Caco-2 (cell line): Measurements from ENCODE around the gene SLC9A1. TPM values are rescaled to one million over a fixed set of nuclear protein-coding genes. Genes with fewer than 3 reads are reported as not detected.

Experiments
- BruUV-seq: library from RNA; stranded (reverse); fragments of 400-500 nt; replicated peaks from 2 replicates; lab custom pipeline; 2021; lab: Mats Ljungman, UMichigan
- CTCF ChIA-PET: fragments of 300-600 bp; sonication (Branson Sonifier 250); formaldehyde crosslinking; loops from one replicate; lab custom pipeline; 2022; ENCODE audit warnings: antibody characterized with exemption; lab: Charles Lee
- POLR2A ChIA-PET: fragments of 300-600 bp; sonication (Branson Sonifier 250); formaldehyde crosslinking; loops from one replicate; lab custom pipeline; 2022; ENCODE audit warnings: antibody characterized with exemption; lab: Charles Lee
- DNase-seq, 2 experiments: peaks; one replicate each; pipeline versions ENCODE4 v3.0.0 to v3.0.0-alpha.2; 2020 to 2022
- H3K27me3 ChIP-seq: replicated peaks from 2 replicates; pipeline ENCODE4 v1.6.0; 2011; ENCODE audit warnings: low read length; ENCODE audit not compliant: control insufficient read depth, insufficient read depth
- H3K36me3 ChIP-seq: 2 replicates; pipeline ENCODE4 v1.5.1; 2011; ENCODE audit warnings: low read length; ENCODE audit not compliant: control insufficient read depth, insufficient read depth
- H3K4me1 ChIP-seq: fragments of 250-450 bp; sonication (Bioruptor Pico); 2 replicates; pipeline ENCODE4 v1.5.1; 2020; ENCODE audit warnings: mild to moderate bottlenecking
- H3K4me3 ChIP-seq: 2 replicates; pipeline ENCODE4 v1.5.1; 2011; ENCODE audit warnings: low read depth, mild to moderate bottlenecking, control low read depth, low read length
- H3K9me3 ChIP-seq: fragments of 250-450 bp; sonication (Bioruptor Pico); 2 replicates; pipeline ENCODE4 v1.5.1; 2020; ENCODE audit warnings: mild to moderate bottlenecking, moderate library complexity
- H3K27ac Mint-ChIP-seq: one replicate; pipeline ENCODE4 v1.8.0; 2022; ENCODE audit warnings: mixed read lengths; ENCODE audit not compliant: unreplicated experiment
- H3K27me3 Mint-ChIP-seq: one replicate; pipeline ENCODE4 v1.8.0; 2022; ENCODE audit warnings: mixed read lengths; ENCODE audit not compliant: insufficient read depth, unreplicated experiment
- H3K36me3 Mint-ChIP-seq: one replicate; pipeline ENCODE4 v1.8.0; 2022; ENCODE audit warnings: mild to moderate bottlenecking, mixed read lengths; ENCODE audit not compliant: insufficient read depth, unreplicated experiment
- H3K4me1 Mint-ChIP-seq: one replicate; pipeline ENCODE4 v1.8.0; 2022; ENCODE audit warnings: low read depth, mixed read lengths; ENCODE audit not compliant: unreplicated experiment
- H3K4me3 Mint-ChIP-seq: one replicate; pipeline ENCODE4 v1.8.0; 2022; ENCODE audit warnings: mild to moderate bottlenecking, moderate library complexity, mixed read lengths; ENCODE audit not compliant: unreplicated experiment
- H3K9me3 Mint-ChIP-seq: one replicate; pipeline ENCODE4 v1.8.0; 2022; ENCODE audit warnings: mixed read lengths; ENCODE audit not compliant: unreplicated experiment
- intact Hi-C: fragments of 100-400 bp; cut with micrococcal nuclease; formaldehyde crosslinking; loops from one replicate; pipeline ENCODE4 v1.10.0; 2022; ENCODE audit not compliant: unreplicated experiment
- total RNA-seq: library from RNA; stranded (reverse); gene quantifications from 2 replicates; pipeline ENCODE4 v1.2.3, GENCODE V29; 2022
- TF ChIP-seq, protein P1 (sequence below), 2 experiments: fragments of 200-600 bp in 1 of 2; IDR thresholded peaks; 1 replicate in 1 of 2; 2 replicates in 1 of 2; pipeline versions ENCODE4 v1.5.1 to v1.8.0; 2011 to 2022; ENCODE audit warnings: antibody characterized with exemption in 1 of 2, control low read depth in 1 of 2, inconsistent platforms in 1 of 2, low read depth in 1 of 2, low read length in 1 of 2, mild to moderate bottlenecking in 1 of 2, moderate library complexity in 1 of 2; ENCODE audit not compliant: insufficient read depth in 1 of 2, severe bottlenecking in 1 of 2, unreplicated experiment in 1 of 2

The SLC9A1 gene
- total RNA-seq, 1 experiment from 2014 or later, result 28.9 TPM

DNA sequence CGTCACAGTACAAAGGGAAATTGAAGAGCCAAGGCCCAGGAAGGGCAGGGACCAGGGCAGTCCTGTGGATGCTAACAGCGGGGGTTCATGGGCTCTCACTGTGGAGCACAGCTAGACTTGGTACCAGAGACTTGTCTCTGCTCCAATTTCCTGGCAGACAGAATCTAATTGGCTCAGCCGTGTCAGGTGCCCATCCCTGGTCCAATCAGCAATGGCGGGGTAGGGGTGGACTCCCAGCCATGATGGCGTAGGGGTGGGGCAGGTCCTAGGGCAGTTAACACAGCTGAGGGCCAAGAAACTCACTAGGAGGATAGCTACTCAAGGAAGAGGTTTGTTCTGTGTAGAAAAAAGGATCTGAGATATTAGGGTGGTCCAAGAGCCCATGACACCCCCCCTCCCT is 102.4 kb downstream of the SLC9A1 start:
- POLR2A ChIA-PET, result no interaction called here
- Mint-ChIP-seq H3K4me3 (no peak overlapping the region), H3K9me3 (no peaks in the 10 kb centered on the region), H3K27ac (no peak overlapping the region), H3K27me3 (no peaks in the 10 kb centered on the region), H3K4me1 (no peaks in the 10 kb centered on the region), H3K36me3 (no peaks in the 10 kb centered on the region)
- CTCF ChIA-PET, result no interaction called here
- Histone ChIP-seq H3K4me3 (no peak overlapping the region), H3K27me3 (no peaks in the 10 kb centered on the region), H3K36me3 (no peaks in the 10 kb centered on the region), H3K4me1 (no peaks in the 10 kb centered on the region), H3K9me3 (no peaks in the 10 kb centered on the region)
- intact Hi-C loops, result no loop called here
- BruUV-seq, result no TSS peak
- TF ChIP-seq, protein P1, sequence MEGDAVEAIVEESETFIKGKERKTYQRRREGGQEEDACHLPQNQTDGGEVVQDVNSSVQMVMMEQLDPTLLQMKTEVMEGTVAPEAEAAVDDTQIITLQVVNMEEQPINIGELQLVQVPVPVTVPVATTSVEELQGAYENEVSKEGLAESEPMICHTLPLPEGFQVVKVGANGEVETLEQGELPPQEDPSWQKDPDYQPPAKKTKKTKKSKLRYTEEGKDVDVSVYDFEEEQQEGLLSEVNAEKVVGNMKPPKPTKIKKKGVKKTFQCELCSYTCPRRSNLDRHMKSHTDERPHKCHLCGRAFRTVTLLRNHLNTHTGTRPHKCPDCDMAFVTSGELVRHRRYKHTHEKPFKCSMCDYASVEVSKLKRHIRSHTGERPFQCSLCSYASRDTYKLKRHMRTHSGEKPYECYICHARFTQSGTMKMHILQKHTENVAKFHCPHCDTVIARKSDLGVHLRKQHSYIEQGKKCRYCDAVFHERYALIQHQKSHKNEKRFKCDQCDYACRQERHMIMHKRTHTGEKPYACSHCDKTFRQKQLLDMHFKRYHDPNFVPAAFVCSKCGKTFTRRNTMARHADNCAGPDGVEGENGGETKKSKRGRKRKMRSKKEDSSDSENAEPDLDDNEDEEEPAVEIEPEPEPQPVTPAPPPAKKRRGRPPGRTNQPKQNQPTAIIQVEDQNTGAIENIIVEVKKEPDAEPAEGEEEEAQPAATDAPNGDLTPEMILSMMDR (IDR thresholded peaks at IDR 0.05; ENCODE audit: insufficient read depth in 1 of 2, low read depth in 1 of 2, low read length in 1 of 2, severe bottlenecking in 1 of 2, unreplicated experiment in 1 of 2), result no peak
- DNase-seq, result no peak

DNA sequence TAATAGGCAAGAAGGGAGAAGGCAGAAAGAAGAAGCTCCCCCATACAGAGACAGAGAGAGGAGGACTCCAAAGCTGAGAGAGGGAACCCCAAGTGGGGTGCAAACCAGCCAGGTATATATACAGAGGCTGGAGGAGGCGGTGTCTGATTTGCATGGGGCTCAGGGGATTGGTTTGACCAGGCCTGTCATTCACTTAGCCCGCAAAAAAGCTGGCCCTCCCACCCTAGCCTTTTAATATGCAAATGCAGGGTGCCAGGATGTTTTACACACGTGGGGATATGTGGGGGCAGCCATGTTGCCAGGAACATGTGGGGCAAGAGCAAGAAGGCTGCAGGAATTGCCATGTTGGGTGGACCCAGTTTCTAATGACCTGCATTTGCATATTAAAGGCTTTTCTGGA is 105.3 kb downstream of the SLC9A1 start:
- Mint-ChIP-seq H3K4me1 (peaks cover 7% of the 10 kb centered on the region), H3K4me3 (no peak overlapping the region), H3K27ac (no peak overlapping the region), H3K27me3 (no peaks in the 10 kb centered on the region), H3K9me3 (no peaks in the 10 kb centered on the region), H3K36me3 (no peaks in the 10 kb centered on the region)
- no peak for DNase-seq
- H3K4me1 ChIP-seq, result no peaks in the 10 kb centered on the region
- H3K9me3 ChIP-seq, result no peaks in the 10 kb centered on the region
- POLR2A ChIA-PET, result no interaction called here
- TF ChIP-seq, protein P1 (IDR thresholded peaks at IDR 0.05; ENCODE audit: insufficient read depth in 1 of 2, low read depth in 1 of 2, low read length in 1 of 2, severe bottlenecking in 1 of 2, unreplicated experiment in 1 of 2), result no peak
- no peak overlapping the region for H3K4me3 ChIP-seq
- no peaks in the 10 kb centered on the region for H3K36me3 ChIP-seq
- intact Hi-C loops, result no loop called here
- no peaks in the 10 kb centered on the region for H3K27me3 ChIP-seq
- no TSS peak for BruUV-seq
- CTCF ChIA-PET, result no interaction called here

DNA sequence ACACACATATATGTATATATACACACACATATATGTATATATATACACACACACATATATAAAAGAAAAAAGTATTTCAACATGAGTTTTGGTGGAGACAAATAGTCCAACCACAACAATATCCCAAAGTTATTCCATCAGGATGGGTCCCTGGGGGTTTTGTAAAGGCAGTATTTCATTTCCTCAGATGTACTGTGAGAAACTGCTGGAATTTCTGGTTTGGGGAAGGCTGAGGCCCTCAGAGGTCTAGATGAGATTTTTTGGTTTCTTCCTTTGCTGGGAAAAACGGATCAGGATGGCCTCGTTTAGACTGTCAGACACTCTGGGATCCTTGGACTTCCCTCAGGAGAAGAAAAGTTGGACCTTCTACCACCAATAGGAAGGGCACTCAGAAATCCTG is 105.8 kb downstream of the SLC9A1 start:
- no peak for DNase-seq
- H3K27me3 ChIP-seq, result no peaks in the 10 kb centered on the region
- BruUV-seq, result no TSS peak
- TF ChIP-seq, protein P1 (IDR thresholded peaks at IDR 0.05; ENCODE audit: insufficient read depth in 1 of 2, low read depth in 1 of 2, low read length in 1 of 2, severe bottlenecking in 1 of 2, unreplicated experiment in 1 of 2), result no peak
- H3K9me3 ChIP-seq, result no peaks in the 10 kb centered on the region
- no peaks in the 10 kb centered on the region for H3K27me3 Mint-ChIP-seq
- H3K4me3 ChIP-seq, result no peak overlapping the region
- intact Hi-C loops, result no loop called here
- H3K27ac Mint-ChIP-seq, result no peak overlapping the region
- ChIA-PET CTCF (no interaction called here), POLR2A (no interaction called here)
- H3K4me1 ChIP-seq, result no peaks in the 10 kb centered on the region
- H3K4me3 Mint-ChIP-seq, result no peak overlapping the region
- H3K4me1 Mint-ChIP-seq, result peaks cover 7% of the 10 kb centered on the region
- no peaks in the 10 kb centered on the region for H3K36me3 Mint-ChIP-seq
- H3K36me3 ChIP-seq, result no peaks in the 10 kb centered on the region
- no peaks in the 10 kb centered on the region for H3K9me3 Mint-ChIP-seq

Other genes starting within 250 kb of the SLC9A1 start
- gene NR0B2, start 241.2 kb downstream of the SLC9A1 start, total RNA-seq, result 0.34 TPM in 1 of 2 replicates, not detected in the other
- gene NUDC, start 233.4 kb downstream of the SLC9A1 start, total RNA-seq, result 81.3 and 87.2 TPM in 2 replicates
- 13.5 and 14.1 TPM in 2 replicates for gene KDF1, start 194.7 kb downstream of the SLC9A1 start, total RNA-seq
- 23.3 and 23.6 TPM in 2 replicates for gene TRNP1, start 161.4 kb downstream of the SLC9A1 start, total RNA-seq
- 19.4 and 21.1 TPM in 2 replicates for gene TENT5B, start 142.3 kb downstream of the SLC9A1 start, total RNA-seq
- 15.1 and 17.2 TPM in 2 replicates for gene WDTC1, start 79.5 kb upstream of the SLC9A1 start, total RNA-seq
- 26.7 and 32.3 TPM in 2 replicates for gene TMEM222, start 167.0 kb upstream of the SLC9A1 start, total RNA-seq
- gene SYTL1, start 186.9 kb upstream of the SLC9A1 start, total RNA-seq, result 11.0 and 11.2 TPM in 2 replicates
- gene MAP3K6, start 211.8 kb upstream of the SLC9A1 start, total RNA-seq, result 8.8 and 11.7 TPM in 2 replicates
- gene FCN3, start 219.7 kb upstream of the SLC9A1 start, total RNA-seq, result not detected in 2 replicates
- gene CD164L2, start 228.2 kb upstream of the SLC9A1 start, total RNA-seq, result 0.21 TPM in 1 of 2 replicates, not detected in the other
- gene GPR3, start 237.5 kb upstream of the SLC9A1 start, total RNA-seq, result 0.91 and 1.2 TPM in 2 replicates